DND-41 (cell line): ENCODE measurements around the gene OBSCN.

Experiments used
- ATAC-seq: fragments of 200-7000 bp; cut with Tn5 transposase; 3 replicates; pipeline ENCODE4 v1.9.1; 2021; ENCODE audit warnings: low read depth; ENCODE audit not compliant: insufficient read depth
- DNase-seq: peaks from one replicate; pipeline ENCODE4 v3.0.0-alpha.2; 2020
- H2AFZ ChIP-seq: 2 replicates; pipeline ENCODE4 v1.6.0; 2012; ENCODE audit warnings: low read depth, low read length
- H3K27ac ChIP-seq: 2 replicates; pipeline ENCODE4 v1.5.1; 2012; ENCODE audit warnings: low read length, inconsistent platforms
- H3K27me3 ChIP-seq: fragments of 200-600 bp; sonication (generic); 2 replicates; pipeline ENCODE4 v1.6.0; 2012; ENCODE audit warnings: low read length, mild to moderate bottlenecking, inconsistent platforms; ENCODE audit not compliant: insufficient read depth, poor library complexity
- H3K36me3 ChIP-seq: 2 replicates; pipeline ENCODE4 v1.5.1; 2012; ENCODE audit warnings: low read length, inconsistent platforms; ENCODE audit not compliant: insufficient read depth
- H3K4me1 ChIP-seq: 2 replicates; pipeline ENCODE4 v1.5.1; 2012; ENCODE audit warnings: mild to moderate bottlenecking, low read length; ENCODE audit not compliant: insufficient read depth
- H3K4me2 ChIP-seq: 2 replicates; pipeline ENCODE4 v1.6.0; 2012; ENCODE audit warnings: mild to moderate bottlenecking, moderate library complexity, low read length, inconsistent platforms; ENCODE audit not compliant: insufficient read depth
- H3K4me3 ChIP-seq, 2 experiments: fragments of 200-600 bp in 1 of 2; shearing (Covaris generic) in 1 of 2; 2 replicates each; pipeline ENCODE4 v1.5.1; 2012 to 2016; ENCODE audit warnings: inconsistent platforms in 2 of 2, low read length in 2 of 2, mild to moderate bottlenecking in 2 of 2, low read depth in 1 of 2, moderate library complexity in 1 of 2
- H3K79me2 ChIP-seq: 2 replicates; pipeline ENCODE4 v1.6.0; 2012; ENCODE audit warnings: low read length, inconsistent platforms; ENCODE audit not compliant: insufficient read depth
- H3K9ac ChIP-seq: 2 replicates; pipeline ENCODE4 v1.6.0; 2012; ENCODE audit warnings: low read depth, mild to moderate bottlenecking, inconsistent platforms, low read length, moderate library complexity
- H3K9me3 ChIP-seq: 2 replicates; pipeline ENCODE4 v1.5.1; 2012; ENCODE audit warnings: low read length, moderate library complexity, mild to moderate bottlenecking, inconsistent platforms; ENCODE audit not compliant: insufficient read depth, severe bottlenecking
- H4K20me1 ChIP-seq: 2 replicates; pipeline ENCODE4 v1.6.0; 2012; ENCODE audit warnings: low read length; ENCODE audit not compliant: insufficient read depth
- EZH2 ChIP-seq: IDR thresholded peaks from 3 replicates; pipeline ENCODE4 v1.6.1; 2012; ENCODE audit warnings: borderline replicate concordance, low read depth, mild to moderate bottlenecking, moderate library complexity, low read length, inconsistent platforms; ENCODE audit not compliant: severe bottlenecking
- TF ChIP-seq, protein P1 (sequence below): IDR thresholded peaks from 2 replicates; pipeline ENCODE4 v1.5.1; 2012; ENCODE audit warnings: borderline replicate concordance, low read length, moderate library complexity, mild to moderate bottlenecking; ENCODE audit not compliant: poor library complexity, severe bottlenecking; ENCODE audit errors: extremely low read depth

The OBSCN gene

DNA sequence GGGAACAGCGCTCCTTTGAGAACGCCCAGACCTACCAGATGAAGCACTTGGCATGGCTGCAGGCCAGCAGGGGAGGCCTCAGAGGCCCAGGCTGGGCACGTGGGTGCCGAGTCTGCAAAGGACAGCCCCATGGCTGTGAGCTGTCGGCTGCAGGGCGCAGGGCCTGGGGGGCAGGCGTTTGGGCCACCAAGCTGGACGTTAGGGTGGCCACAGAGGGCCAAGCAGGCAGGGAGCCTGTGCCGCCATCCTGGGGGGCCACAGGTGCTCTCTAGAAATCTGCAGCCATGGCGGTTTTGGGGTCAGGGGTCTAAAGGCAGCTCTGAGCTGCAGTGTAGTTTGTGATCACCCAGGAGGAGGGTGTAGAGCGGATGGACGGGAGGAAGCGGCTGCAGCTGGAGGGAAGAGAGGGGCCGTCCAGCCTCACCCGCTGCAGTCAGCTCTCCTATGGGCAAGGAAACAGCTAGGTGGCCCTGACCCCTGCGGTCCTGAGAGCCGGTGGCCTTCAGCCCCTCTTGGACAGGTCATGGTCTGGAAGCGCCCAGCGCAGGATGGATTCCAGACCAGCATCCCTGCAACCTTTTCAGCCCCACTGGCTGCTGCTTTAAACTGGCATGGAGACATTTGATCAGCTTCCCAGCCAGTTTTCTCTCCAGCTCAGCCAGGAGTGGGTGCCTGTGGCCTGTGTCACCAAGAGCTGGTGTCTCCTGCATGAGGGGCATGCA lies 31.2 kb upstream of the OBSCN start:
- no peak for DNase-seq
- Histone ChIP-seq H3K9ac (no peak overlapping the region), H3K9me3 (no peaks in the 10 kb centered on the region), H3K79me2 (peaks cover 18% of the 10 kb centered on the region), H3K27ac (no peak overlapping the region), H3K27me3 (no peaks in the 10 kb centered on the region), H2AFZ (no peak overlapping the region), H3K4me2 (no peak overlapping the region), H3K4me1 (no peaks in the 10 kb centered on the region), H4K20me1 (peaks cover 34% of the 10 kb centered on the region), H3K4me3 (no peak overlapping the region), H3K36me3 (peaks cover 21% of the 10 kb centered on the region)
- ATAC-seq = no peak
- TF ChIP-seq, protein P1, sequence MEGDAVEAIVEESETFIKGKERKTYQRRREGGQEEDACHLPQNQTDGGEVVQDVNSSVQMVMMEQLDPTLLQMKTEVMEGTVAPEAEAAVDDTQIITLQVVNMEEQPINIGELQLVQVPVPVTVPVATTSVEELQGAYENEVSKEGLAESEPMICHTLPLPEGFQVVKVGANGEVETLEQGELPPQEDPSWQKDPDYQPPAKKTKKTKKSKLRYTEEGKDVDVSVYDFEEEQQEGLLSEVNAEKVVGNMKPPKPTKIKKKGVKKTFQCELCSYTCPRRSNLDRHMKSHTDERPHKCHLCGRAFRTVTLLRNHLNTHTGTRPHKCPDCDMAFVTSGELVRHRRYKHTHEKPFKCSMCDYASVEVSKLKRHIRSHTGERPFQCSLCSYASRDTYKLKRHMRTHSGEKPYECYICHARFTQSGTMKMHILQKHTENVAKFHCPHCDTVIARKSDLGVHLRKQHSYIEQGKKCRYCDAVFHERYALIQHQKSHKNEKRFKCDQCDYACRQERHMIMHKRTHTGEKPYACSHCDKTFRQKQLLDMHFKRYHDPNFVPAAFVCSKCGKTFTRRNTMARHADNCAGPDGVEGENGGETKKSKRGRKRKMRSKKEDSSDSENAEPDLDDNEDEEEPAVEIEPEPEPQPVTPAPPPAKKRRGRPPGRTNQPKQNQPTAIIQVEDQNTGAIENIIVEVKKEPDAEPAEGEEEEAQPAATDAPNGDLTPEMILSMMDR = no peak
- no peak for TF ChIP-seq EZH2

DNA sequence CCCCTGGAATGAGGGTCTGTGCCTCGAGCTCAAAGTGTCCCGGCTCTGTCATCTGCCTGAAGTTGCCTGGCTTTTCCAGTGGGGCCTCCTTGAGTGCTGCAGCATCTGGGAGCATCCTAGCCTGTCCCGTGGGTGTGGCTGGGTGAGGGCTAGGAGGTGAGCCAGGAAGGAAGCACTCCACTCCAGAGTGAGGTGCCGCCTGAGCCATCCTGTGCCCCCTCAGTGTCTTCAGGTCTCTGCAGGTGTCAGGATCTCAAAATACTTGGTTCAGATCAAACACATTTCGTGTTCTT lies 30.7 kb upstream of the OBSCN start:
- Histone ChIP-seq H3K4me2 (no peak overlapping the region), H3K4me3 (no peak overlapping the region), H3K79me2 (peaks cover 18% of the 10 kb centered on the region), H4K20me1 (peaks cover 33% of the 10 kb centered on the region), H3K27me3 (no peaks in the 10 kb centered on the region), H3K9me3 (no peaks in the 10 kb centered on the region), H2AFZ (no peak overlapping the region), H3K9ac (no peak overlapping the region), H3K4me1 (no peaks in the 10 kb centered on the region), H3K27ac (no peak overlapping the region), H3K36me3 (peaks cover 21% of the 10 kb centered on the region)
- ATAC-seq (no peak), DNase-seq (no peak)
- TF ChIP-seq, protein P1 = no peak
- no peak for TF ChIP-seq EZH2

DNA sequence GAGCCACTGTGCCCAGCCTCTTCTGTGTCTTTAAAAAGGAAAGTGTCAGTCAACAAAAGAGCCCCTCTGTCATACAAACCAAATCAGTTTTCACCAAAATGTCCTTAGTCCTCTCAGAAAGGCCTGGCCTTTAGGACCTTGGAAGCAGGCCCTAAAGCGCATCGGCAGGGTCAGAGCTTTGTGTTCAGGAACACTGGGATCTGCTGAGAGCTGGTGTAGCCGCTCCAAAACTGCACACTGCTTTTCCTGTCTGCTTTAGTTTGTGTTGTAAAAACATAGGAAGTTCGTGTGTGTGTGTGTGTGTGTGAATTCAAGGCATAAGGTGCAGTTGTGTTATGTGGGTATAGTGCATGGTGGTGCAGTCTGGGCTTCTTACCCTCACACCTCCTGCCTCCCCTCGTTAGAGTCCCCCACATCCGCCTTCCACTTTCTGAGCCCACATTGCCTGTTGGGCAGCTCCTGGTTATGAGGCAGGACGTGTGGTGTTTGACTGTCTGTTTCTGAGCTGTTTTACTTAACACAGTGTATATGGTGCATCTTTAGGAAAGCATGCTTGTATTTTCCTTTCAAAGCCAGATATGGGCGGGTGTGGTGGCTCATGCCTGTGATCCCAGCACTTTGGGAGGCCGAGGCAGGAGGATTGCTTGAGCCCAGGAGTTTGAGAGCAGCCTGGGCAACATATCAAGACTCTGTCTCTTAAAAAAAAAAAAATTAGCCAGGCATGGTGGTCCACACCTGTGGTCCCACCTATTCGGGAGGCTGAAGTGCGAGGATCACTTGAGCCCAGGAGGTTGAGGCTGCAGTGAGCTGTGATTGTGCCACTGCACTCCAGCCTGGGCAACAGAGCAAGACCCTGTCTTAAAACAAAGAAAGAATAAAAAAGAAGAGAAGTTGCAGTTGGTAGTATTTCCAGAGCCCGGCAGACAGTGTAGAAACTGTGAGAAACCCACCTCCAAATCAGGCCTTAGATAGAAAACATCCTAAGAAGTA lies 29.8 kb upstream of the OBSCN start:
- no peak overlapping the region for H3K4me2 ChIP-seq
- H3K36me3 ChIP-seq = peaks cover 21% of the 10 kb centered on the region
- H3K27me3 ChIP-seq = no peaks in the 10 kb centered on the region
- no peak overlapping the region for H3K9ac ChIP-seq
- H3K27ac ChIP-seq = no peak overlapping the region
- H3K4me1 ChIP-seq = no peaks in the 10 kb centered on the region
- TF ChIP-seq, protein P1 = no peak
- no peak for TF ChIP-seq EZH2
- H2AFZ ChIP-seq = no peak overlapping the region
- DNase-seq (no peak), ATAC-seq (no peak)
- H3K4me3 ChIP-seq = no peak overlapping the region
- peaks cover 24% of the 10 kb centered on the region for H4K20me1 ChIP-seq
- no peaks in the 10 kb centered on the region for H3K9me3 ChIP-seq
- H3K79me2 ChIP-seq = peaks cover 12% of the 10 kb centered on the region
